Forelimb muscle (tissue), 1 donor: Measurements from ENCODE around the gene NARS2. TPM values are rescaled to one million over a fixed set of nuclear protein-coding genes. Genes with fewer than 3 reads are reported as not detected.
"Not testable (repeated sequence)": the region's sequence is repeated elsewhere in the genome, so short reads cannot be mapped to it uniquely, and the experiment has no call there.

ENCODE experiments used
- DNase-seq: peaks from one replicate; pipeline ENCODE4 v3.0.0-alpha.2; 2013; ENCODE audit warnings: low read depth
- polyA plus RNA-seq: library from polyadenylated mRNA; unstranded; fragments of 120-200 nt; gene quantifications from one replicate; pipeline ENCODE4 v1.2.1, GENCODE V29; 2013; ENCODE audit not compliant: insufficient read length

The NARS2 gene
- 16.4 TPM for polyA plus RNA-seq

- DNase-seq: peak; percentile 95
These were observed at the start of gene NARS2 for GRCh38 chr11:78574386-78575381. Gene NARS2, minus strand, starts transcription at chr11:78574864. Its CDS starts 376 bp downstream, at chr11:78574488.

- DNase-seq: no peak
These were observed 48.0 kb upstream of the NARS2 start for GRCh38 chr11:78622666-78623065.

- no peak for DNase-seq
These were observed 45.5 kb upstream of the NARS2 start for GRCh38 chr11:78620159-78620558.

GRCh38 chr11:78615724-78616123, 41.1 kb upstream of the NARS2 start:
- DNase-seq: no peak

- no peak for DNase-seq
These were observed 38.7 kb upstream of the NARS2 start for GRCh38 chr11:78613378-78613813.

GRCh38 chr11:78612721-78613377, 38.2 kb upstream of the NARS2 start:
- DNase-seq: no peak

- DNase-seq: not testable (repeated sequence)
These were observed 34.7 kb upstream of the NARS2 start for GRCh38 chr11:78609321-78609720.

GRCh38 chr11:78607696-78608095, 33.0 kb upstream of the NARS2 start:
- no peak for DNase-seq

- DNase-seq: no peak
These were observed 32.0 kb upstream of the NARS2 start for GRCh38 chr11:78606667-78607066.

- DNase-seq: no peak
These were observed 30.6 kb upstream of the NARS2 start for GRCh38 chr11:78605296-78605695.

- DNase-seq: no peak
These were observed 29.1 kb upstream of the NARS2 start for GRCh38 chr11:78603792-78604191.

- not testable (repeated sequence) for DNase-seq
These were observed 28.1 kb upstream of the NARS2 start for GRCh38 chr11:78602771-78603170.

GRCh38 chr11:78601066-78601465, 26.4 kb upstream of the NARS2 start:
- not testable (repeated sequence) for DNase-seq

GRCh38 chr11:78597579-78597978, 22.9 kb upstream of the NARS2 start:
- not testable (repeated sequence) for DNase-seq

GRCh38 chr11:78595436-78596130, 20.9 kb upstream of the NARS2 start:
- no peak for DNase-seq

- no peak for DNase-seq
These were observed 20.1 kb upstream of the NARS2 start for GRCh38 chr11:78594814-78595213.

- DNase-seq: no peak
These were observed 13.9 kb upstream of the NARS2 start for GRCh38 chr11:78588517-78588916.

GRCh38 chr11:78587446-78587845, 12.8 kb upstream of the NARS2 start:
- no peak for DNase-seq

GRCh38 chr11:78586452-78587046, 11.9 kb upstream of the NARS2 start:
- DNase-seq: no peak

- DNase-seq: no peak
These were observed 9.2 kb upstream of the NARS2 start for GRCh38 chr11:78583889-78584288.

- no peak for DNase-seq
These were observed 2.8 kb upstream of the NARS2 start for GRCh38 chr11:78577495-78577894.
